Fibroblast of skin of scalp (primary cell): ENCODE measurements around the gene CCDC15.
A peak's percentile ranks its signal among the peaks of the same experiment; 100 is the strongest.

ENCODE experiments used
- DNase-seq: peaks from one replicate; pipeline ENCODE4 v3.0.0-alpha.2; 2013

The CCDC15 gene

GRCh38 chr11:125069008-125069407 lies 115.0 kb downstream of the CCDC15 start:
- no peak for DNase-seq

GRCh38 chr11:125069796-125070195 lies 115.8 kb downstream of the CCDC15 start:
- DNase-seq = peak; percentile 44

GRCh38 chr11:125070699-125071254 lies 116.8 kb downstream of the CCDC15 start:
- peak; percentile 27 for DNase-seq

GRCh38 chr11:125071435-125071834 lies 117.4 kb downstream of the CCDC15 start:
- DNase-seq = peak; percentile 17

GRCh38 chr11:125071846-125072217 lies 117.8 kb downstream of the CCDC15 start:
- DNase-seq = no peak

- DNase-seq = no peak
Observed at GRCh38 chr11:125072218-125072960, 118.4 kb downstream of the CCDC15 start.

GRCh38 chr11:125072961-125073590 lies 119.1 kb downstream of the CCDC15 start:
- DNase-seq = no peak

GRCh38 chr11:125073616-125074483 lies 119.8 kb downstream of the CCDC15 start:
- DNase-seq = no peak

GRCh38 chr11:125074511-125075241 lies 120.7 kb downstream of the CCDC15 start:
- no peak for DNase-seq

GRCh38 chr11:125075242-125075625 lies 121.2 kb downstream of the CCDC15 start:
- DNase-seq = no peak

- no peak for DNase-seq
Observed at GRCh38 chr11:125075900-125076317, 121.9 kb downstream of the CCDC15 start.

GRCh38 chr11:125076378-125076945 lies 122.5 kb downstream of the CCDC15 start:
- no peak for DNase-seq

GRCh38 chr11:125078016-125078415 lies 124.0 kb downstream of the CCDC15 start:
- DNase-seq = no peak

GRCh38 chr11:125078516-125079140 lies 124.6 kb downstream of the CCDC15 start:
- no peak for DNase-seq

GRCh38 chr11:125079151-125079877 lies 125.3 kb downstream of the CCDC15 start:
- no peak for DNase-seq

- DNase-seq = no peak
Observed at GRCh38 chr11:125079878-125080530, 126.0 kb downstream of the CCDC15 start.

GRCh38 chr11:125080531-125080911 lies 126.5 kb downstream of the CCDC15 start:
- DNase-seq = no peak

GRCh38 chr11:125081098-125081798 lies 127.2 kb downstream of the CCDC15 start:
- DNase-seq = no peak

GRCh38 chr11:125082040-125082439 lies 128.0 kb downstream of the CCDC15 start:
- DNase-seq = no peak
